ENCODE measurements around the gene PUSL1.

DNA sequence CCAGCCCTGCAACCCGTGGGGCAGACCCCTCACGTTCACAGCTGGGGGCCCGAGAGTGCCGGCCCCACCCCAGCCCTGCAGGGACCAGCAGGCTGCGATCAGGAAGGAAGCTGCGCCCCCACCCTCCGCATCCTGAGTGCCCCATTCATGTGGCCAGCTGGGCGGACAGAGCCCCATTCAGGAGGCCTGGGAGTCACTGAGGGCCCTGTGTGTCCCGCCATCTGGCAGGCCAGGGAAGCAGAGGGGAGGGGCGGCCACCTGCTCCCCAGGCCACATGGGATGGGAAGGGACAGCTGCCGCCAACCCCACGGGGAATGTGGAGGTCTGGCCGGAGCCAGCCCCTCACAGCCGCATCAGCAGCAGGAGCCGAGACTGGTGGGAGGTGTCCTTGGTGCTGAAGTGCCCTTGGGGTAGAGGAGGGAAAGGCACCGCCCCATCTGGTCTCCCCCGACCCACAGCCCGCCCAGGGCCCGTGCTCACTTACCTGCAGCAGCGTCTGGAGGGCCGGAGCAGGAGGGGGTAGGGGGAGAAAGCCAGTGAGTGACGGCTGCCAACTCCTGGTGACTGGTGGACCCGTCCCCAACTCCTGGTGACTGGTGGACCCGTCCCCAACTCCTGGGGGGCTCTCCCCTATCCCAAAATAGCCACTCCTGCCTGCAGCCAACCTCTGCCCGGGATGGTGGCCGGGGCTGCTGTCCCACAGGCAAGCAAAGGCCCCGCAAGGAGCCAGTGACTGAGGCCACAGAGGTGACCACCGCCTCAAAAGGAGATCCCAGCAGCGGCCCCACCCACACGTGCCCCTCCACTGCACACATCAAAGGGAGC, 9.3 kb upstream of the PUSL1 start:
- TF ChIP-seq, protein P1, sequence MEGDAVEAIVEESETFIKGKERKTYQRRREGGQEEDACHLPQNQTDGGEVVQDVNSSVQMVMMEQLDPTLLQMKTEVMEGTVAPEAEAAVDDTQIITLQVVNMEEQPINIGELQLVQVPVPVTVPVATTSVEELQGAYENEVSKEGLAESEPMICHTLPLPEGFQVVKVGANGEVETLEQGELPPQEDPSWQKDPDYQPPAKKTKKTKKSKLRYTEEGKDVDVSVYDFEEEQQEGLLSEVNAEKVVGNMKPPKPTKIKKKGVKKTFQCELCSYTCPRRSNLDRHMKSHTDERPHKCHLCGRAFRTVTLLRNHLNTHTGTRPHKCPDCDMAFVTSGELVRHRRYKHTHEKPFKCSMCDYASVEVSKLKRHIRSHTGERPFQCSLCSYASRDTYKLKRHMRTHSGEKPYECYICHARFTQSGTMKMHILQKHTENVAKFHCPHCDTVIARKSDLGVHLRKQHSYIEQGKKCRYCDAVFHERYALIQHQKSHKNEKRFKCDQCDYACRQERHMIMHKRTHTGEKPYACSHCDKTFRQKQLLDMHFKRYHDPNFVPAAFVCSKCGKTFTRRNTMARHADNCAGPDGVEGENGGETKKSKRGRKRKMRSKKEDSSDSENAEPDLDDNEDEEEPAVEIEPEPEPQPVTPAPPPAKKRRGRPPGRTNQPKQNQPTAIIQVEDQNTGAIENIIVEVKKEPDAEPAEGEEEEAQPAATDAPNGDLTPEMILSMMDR (IDR thresholded peaks at IDR 0.05; ENCODE audit: low read depth, low read length), result no peak
- no peak for TF ChIP-seq EZH2phosphoT487 (IDR thresholded peaks at IDR 0.05; ENCODE audit: low read depth)

Data from OCI-LY3 (cell line).